Heart left ventricle (tissue), 13 donors: ENCODE measurements around the gene CRELD2.

ENCODE experiments used
- POLR2A ChIP-seq, 2 donors: fragments of 450-650 bp; IDR thresholded peaks; one replicate each; pipeline ENCODE4 v1.6.1; 2017; ENCODE audit warnings: antibody characterized with exemption in 2 of 2, mild to moderate bottlenecking in 2 of 2, moderate library complexity in 2 of 2
- TF ChIP-seq, protein P1 (sequence below), 12 donors: fragments of 200-600 bp; sonication (generic) in 4 of 12; IDR thresholded peaks; one replicate each; pipeline versions ENCODE4 v1.5.0 to v1.8.0; 2018 to 2022; ENCODE audit warnings: antibody characterized with exemption in 12 of 12, mild to moderate bottlenecking in 5 of 12
- donor health status: ischemic (EF 13 %, LVEDD 7.1; RV severe dilation, severe dysfunction).
- donor health status: DM: no; HTN: yes; CAD: no.
- donor health status: DM: no; HTN: no; CAD: no.
- donor health status: ischemic (EF 25% LVEDD 6.9; RV normal size, moderate dysfunction).
- donor health status: ischemic (EF 25% LVEDD 5.7; RV mildly dilated, moderate dysfunction).
- donor health status: ischemic (EF 35%, LVEDD 5.7; RV mildly dilated, moderate dysfunction).
- donor health status: nonischemic (EF 11% LVEDD 7.7; RV severe dilation, severe dysfunction).
- donor health status: DM: yes; HTN: yes; CAD: no.
- donor health status: PGD.
- donor health status: ischemic (EF 29% LVEDD 5.4; RV normal size, mild dysfunction).
- donor health status: nonischemic (EF 23%, LVEDD 6.1; RV moderate dilation, normal function).

DNA sequence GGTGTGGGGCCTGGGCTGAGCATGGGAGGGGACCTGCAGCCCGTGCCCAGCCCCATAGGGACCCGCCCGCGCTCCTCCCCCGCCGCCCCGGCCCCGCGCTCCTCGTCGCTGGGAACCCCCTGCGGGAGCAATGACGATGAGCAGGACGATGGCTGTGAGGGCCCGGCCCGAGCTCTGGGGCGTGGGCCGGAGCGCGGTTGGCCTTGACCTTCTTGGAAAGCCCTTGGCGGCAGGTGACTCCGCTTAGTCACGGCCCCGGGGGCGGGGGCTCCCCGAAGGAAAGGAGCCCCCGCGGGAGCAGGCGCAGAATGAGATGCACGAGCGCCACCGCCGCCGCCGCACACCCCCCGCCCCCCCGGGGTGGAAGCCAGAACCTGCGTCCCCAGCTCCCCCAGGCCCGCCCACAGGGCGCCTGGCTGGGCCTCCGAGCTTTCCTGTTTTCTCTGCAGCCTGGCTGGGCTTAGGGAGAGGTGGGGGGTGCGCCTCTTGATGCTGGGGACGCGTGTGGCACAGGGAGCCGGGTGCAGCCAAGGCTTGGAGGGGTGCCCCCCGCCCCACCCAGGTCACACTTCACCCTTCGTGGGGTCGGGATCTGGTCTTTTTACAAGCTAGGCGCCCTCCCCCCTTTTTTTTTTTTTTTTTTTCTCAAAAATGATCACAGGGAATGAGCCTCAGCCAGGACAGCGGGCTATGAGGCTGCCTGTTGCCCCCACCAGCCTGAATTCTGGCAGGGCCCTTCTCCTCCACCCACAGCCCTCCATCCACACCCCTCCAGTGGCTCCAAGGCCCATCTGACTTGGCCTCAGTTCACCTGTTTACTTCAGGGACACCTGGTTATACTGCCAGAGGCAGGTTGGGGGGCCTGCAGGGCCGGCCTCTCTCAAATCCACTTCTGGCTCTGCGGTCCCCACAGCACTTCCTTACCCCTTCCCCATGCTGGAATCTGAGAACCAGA, 17.9 kb downstream of the CRELD2 start:
- TF ChIP-seq, protein P1, sequence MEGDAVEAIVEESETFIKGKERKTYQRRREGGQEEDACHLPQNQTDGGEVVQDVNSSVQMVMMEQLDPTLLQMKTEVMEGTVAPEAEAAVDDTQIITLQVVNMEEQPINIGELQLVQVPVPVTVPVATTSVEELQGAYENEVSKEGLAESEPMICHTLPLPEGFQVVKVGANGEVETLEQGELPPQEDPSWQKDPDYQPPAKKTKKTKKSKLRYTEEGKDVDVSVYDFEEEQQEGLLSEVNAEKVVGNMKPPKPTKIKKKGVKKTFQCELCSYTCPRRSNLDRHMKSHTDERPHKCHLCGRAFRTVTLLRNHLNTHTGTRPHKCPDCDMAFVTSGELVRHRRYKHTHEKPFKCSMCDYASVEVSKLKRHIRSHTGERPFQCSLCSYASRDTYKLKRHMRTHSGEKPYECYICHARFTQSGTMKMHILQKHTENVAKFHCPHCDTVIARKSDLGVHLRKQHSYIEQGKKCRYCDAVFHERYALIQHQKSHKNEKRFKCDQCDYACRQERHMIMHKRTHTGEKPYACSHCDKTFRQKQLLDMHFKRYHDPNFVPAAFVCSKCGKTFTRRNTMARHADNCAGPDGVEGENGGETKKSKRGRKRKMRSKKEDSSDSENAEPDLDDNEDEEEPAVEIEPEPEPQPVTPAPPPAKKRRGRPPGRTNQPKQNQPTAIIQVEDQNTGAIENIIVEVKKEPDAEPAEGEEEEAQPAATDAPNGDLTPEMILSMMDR (IDR thresholded peaks at IDR 0.05), result no peak
- peak in 1 of 2 donors; percentile 38 for TF ChIP-seq POLR2A (IDR thresholded peaks at IDR 0.05)
